Osteoblast (primary cell): ENCODE data around the gene PCCA. TPM values are rescaled to one million over a fixed set of nuclear protein-coding genes. Genes with fewer than 3 reads are reported as not detected.

Source experiments
- DNase-seq: peaks from one replicate; pipeline ENCODE4 v3.0.0; 2011; ENCODE audit warnings: low spot score, mixed read lengths; ENCODE audit not compliant: insufficient read length; ENCODE audit errors: missing footprints
- H2AFZ ChIP-seq: 2 replicates; pipeline ENCODE4 v1.6.0; 2011; ENCODE audit warnings: mild to moderate bottlenecking, low read length
- H3K27ac ChIP-seq: 2 replicates; pipeline ENCODE4 v1.5.1; 2011; ENCODE audit warnings: mild to moderate bottlenecking, low read depth, low read length, moderate library complexity
- H3K27me3 ChIP-seq: 2 replicates; pipeline ENCODE4 v1.6.0; 2012; ENCODE audit warnings: mild to moderate bottlenecking, control low read depth, inconsistent platforms, low read length, moderate library complexity; ENCODE audit not compliant: insufficient read depth
- H3K36me3 ChIP-seq: 2 replicates; pipeline ENCODE4 v1.5.1; 2011; ENCODE audit warnings: mild to moderate bottlenecking, low read length, control low read depth, moderate library complexity; ENCODE audit not compliant: insufficient read depth
- H3K4me1 ChIP-seq: 2 replicates; pipeline ENCODE4 v1.5.1; 2011; ENCODE audit warnings: mild to moderate bottlenecking, low read length, control low read depth, moderate library complexity; ENCODE audit not compliant: insufficient read depth
- H3K4me2 ChIP-seq: 2 replicates; pipeline ENCODE4 v1.6.0; 2011; ENCODE audit warnings: mild to moderate bottlenecking, low read length; ENCODE audit not compliant: insufficient read depth
- H3K4me3 ChIP-seq: fragments of 200-600 bp; sonication (generic); 3 replicates; pipeline ENCODE4 v1.5.1; 2012; ENCODE audit warnings: mild to moderate bottlenecking, low read length, inconsistent platforms; ENCODE audit not compliant: insufficient read depth
- H3K79me2 ChIP-seq: 2 replicates; pipeline ENCODE4 v1.6.0; 2012; ENCODE audit warnings: mild to moderate bottlenecking, low read length, control low read depth, inconsistent platforms; ENCODE audit not compliant: insufficient read depth
- H3K9me3 ChIP-seq: 2 replicates; pipeline ENCODE4 v1.5.1; 2011; ENCODE audit warnings: low read depth, low read length, control low read depth
- H4K20me1 ChIP-seq: 2 replicates; pipeline ENCODE4 v1.6.0; 2012; ENCODE audit warnings: mild to moderate bottlenecking, low read length, control low read depth; ENCODE audit not compliant: insufficient read depth
- total RNA-seq: library from RNA; depleted of rRNA; stranded (reverse); fragments of >200 nt; gene quantifications from 2 replicates; pipeline ENCODE4 v1.2.3, GENCODE V29; 2012
- TF ChIP-seq, protein P1 (sequence below): IDR thresholded peaks from 2 replicates; pipeline ENCODE4 v1.5.1; 2011; ENCODE audit warnings: mild to moderate bottlenecking, low read depth, low read length, moderate library complexity; ENCODE audit errors: extremely low read depth

Gene PCCA
- total RNA-seq, 1 donor, result 40.5 TPM

DNA sequence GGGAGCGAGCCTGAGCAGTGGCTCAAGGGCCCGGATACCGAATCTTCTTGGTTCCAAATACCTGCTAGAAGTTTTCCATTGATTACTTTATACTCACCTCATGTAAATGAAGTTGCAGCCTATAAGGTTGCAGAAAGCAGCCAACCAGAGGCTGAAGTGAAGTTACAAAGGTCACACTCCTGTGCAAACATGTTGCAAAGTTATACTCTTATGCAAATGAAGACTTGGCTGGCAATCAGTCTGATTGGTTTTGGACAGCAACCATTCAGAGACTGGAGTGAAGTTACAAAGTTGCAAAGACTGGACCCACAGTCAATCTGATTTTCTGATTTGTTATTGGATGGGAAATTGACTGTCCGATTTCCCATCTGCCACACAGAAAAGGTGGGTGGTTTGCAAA lies 347.2 kb downstream of the PCCA start:
- Histone ChIP-seq H2AFZ (no peak overlapping the region), H3K9me3 (no peaks in the 10 kb centered on the region), H3K27me3 (no peaks in the 10 kb centered on the region), H3K4me2 (no peak overlapping the region), H3K4me1 (peaks cover 23% of the 10 kb centered on the region), H3K4me3 (no peak overlapping the region), H3K36me3 (peaks cover 4% of the 10 kb centered on the region), H4K20me1 (no peaks in the 10 kb centered on the region), H3K27ac (no peak overlapping the region), H3K79me2 (no peaks in the 10 kb centered on the region)
- DNase-seq, result no peak
- TF ChIP-seq, protein P1, sequence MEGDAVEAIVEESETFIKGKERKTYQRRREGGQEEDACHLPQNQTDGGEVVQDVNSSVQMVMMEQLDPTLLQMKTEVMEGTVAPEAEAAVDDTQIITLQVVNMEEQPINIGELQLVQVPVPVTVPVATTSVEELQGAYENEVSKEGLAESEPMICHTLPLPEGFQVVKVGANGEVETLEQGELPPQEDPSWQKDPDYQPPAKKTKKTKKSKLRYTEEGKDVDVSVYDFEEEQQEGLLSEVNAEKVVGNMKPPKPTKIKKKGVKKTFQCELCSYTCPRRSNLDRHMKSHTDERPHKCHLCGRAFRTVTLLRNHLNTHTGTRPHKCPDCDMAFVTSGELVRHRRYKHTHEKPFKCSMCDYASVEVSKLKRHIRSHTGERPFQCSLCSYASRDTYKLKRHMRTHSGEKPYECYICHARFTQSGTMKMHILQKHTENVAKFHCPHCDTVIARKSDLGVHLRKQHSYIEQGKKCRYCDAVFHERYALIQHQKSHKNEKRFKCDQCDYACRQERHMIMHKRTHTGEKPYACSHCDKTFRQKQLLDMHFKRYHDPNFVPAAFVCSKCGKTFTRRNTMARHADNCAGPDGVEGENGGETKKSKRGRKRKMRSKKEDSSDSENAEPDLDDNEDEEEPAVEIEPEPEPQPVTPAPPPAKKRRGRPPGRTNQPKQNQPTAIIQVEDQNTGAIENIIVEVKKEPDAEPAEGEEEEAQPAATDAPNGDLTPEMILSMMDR, result no peak

DNA sequence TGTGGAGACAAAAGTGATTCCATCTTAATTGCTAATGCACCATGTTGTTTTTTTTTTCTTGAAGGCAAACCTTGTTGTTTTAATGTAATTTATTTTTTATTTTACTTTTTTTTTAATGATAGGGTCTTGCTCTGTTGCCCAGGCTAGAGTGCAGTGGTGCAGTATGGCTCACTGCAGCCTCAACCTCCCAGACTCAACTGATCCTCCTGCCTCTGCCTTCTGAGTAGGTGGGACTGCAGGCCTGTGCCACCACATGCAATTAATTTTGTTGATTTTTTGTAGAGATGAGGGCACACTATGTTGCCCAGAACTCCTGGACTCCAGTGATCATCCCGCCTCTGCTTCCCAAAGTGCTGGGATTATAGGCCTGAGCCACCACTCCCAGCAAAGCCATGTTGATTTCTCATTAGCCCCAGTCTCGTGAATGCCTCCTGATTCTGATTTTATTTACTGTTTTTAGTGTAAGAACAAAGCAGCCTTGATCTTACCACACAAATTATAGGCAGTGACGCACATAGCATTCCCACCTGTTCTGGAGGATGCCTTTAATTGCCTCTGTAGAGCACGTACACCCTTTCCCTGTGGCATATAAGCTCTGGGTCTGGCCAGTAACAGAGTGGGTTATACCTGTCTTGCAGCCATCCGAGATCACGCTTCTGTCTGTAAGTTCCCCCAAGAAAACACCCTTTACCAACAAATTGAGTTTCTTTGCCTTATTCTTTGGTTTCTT lies 349.3 kb downstream of the PCCA start:
- H4K20me1 ChIP-seq, result no peaks in the 10 kb centered on the region
- no peak for DNase-seq
- H2AFZ ChIP-seq, result no peak overlapping the region
- no peaks in the 10 kb centered on the region for H3K79me2 ChIP-seq
- no peak overlapping the region for H3K4me2 ChIP-seq
- H3K36me3 ChIP-seq, result peaks cover 4% of the 10 kb centered on the region
- H3K4me3 ChIP-seq, result no peak overlapping the region
- H3K9me3 ChIP-seq, result no peaks in the 10 kb centered on the region
- no peak overlapping the region for H3K27ac ChIP-seq
- peaks cover 31% of the 10 kb centered on the region for H3K4me1 ChIP-seq
- no peaks in the 10 kb centered on the region for H3K27me3 ChIP-seq
- TF ChIP-seq, protein P1, result no peak

- TF ChIP-seq, protein P1, result no peak
- H3K4me2 ChIP-seq, result no peak overlapping the region
- no peaks in the 10 kb centered on the region for H3K9me3 ChIP-seq
- no peak for DNase-seq
- no peak overlapping the region for H2AFZ ChIP-seq
- H3K4me1 ChIP-seq, result peaks cover 29% of the 10 kb centered on the region
- no peak overlapping the region for H3K27ac ChIP-seq
- no peaks in the 10 kb centered on the region for H3K79me2 ChIP-seq
- H4K20me1 ChIP-seq, result no peaks in the 10 kb centered on the region
- H3K36me3 ChIP-seq, result peaks cover 4% of the 10 kb centered on the region
- H3K4me3 ChIP-seq, result no peak overlapping the region
- no peaks in the 10 kb centered on the region for H3K27me3 ChIP-seq
Observed at GRCh38 chr13:100439247-100439970, 350.5 kb downstream of the PCCA start.

- Histone ChIP-seq H4K20me1 (no peaks in the 10 kb centered on the region), H3K27ac (peak overlapping the region; percentile 62), H3K4me1 (peaks cover 25% of the 10 kb centered on the region), H3K4me3 (no peak overlapping the region), H3K4me2 (peak overlapping the region; percentile 39), H2AFZ (no peak overlapping the region), H3K36me3 (no peaks in the 10 kb centered on the region), H3K9me3 (no peaks in the 10 kb centered on the region), H3K27me3 (no peaks in the 10 kb centered on the region), H3K79me2 (no peaks in the 10 kb centered on the region)
- TF ChIP-seq, protein P1, result no peak
- DNase-seq, result no peak
Observed at GRCh38 chr13:100440751-100441425, 352.0 kb downstream of the PCCA start.
